Measurements from ENCODE around the gene PRKRA.
A peak's percentile ranks its signal among the peaks of the same experiment; 100 is the strongest.

The PRKRA gene

GRCh38 chr2:178485356-178485755 is 34.4 kb upstream of the PRKRA start:
- H3K9ac ChIP-seq, result no peak overlapping the region
- H3K9me3 ChIP-seq (ENCODE audit: control insufficient read depth, low read length), result no peaks in the 10 kb centered on the region
- peaks cover 24% of the 10 kb centered on the region for H3K79me2 ChIP-seq
- no peak overlapping the region for H3K27ac ChIP-seq
- no peak overlapping the region for H3K4me3 ChIP-seq (ENCODE audit: low read depth, low read length)
- no peak for TF ChIP-seq CTCF (IDR thresholded peaks at IDR 0.05)
- no peaks in the 10 kb centered on the region for H3K4me1 ChIP-seq
- no peak overlapping the region for H2AFZ ChIP-seq
- no peaks in the 10 kb centered on the region for H3K27me3 ChIP-seq (ENCODE audit: control insufficient read depth, insufficient read depth, low read length)
- H3K4me2 ChIP-seq (ENCODE audit: low read length), result no peak overlapping the region
- no peaks in the 10 kb centered on the region for H3K36me3 ChIP-seq (ENCODE audit: control insufficient read depth, insufficient read depth, low read length)

- no peak overlapping the region for H3K27ac ChIP-seq
- H3K4me1 ChIP-seq, result peaks cover 3% of the 10 kb centered on the region
These were observed 33.5 kb upstream of the PRKRA start for GRCh38 chr2:178484245-178485041.

GRCh38 chr2:178482437-178482836 is 31.5 kb upstream of the PRKRA start:
- Histone ChIP-seq H3K4me1 (peaks cover 3% of the 10 kb centered on the region), H2AFZ (no peak overlapping the region), H3K27me3 (ENCODE audit: control insufficient read depth, insufficient read depth, low read length) (no peaks in the 10 kb centered on the region), H3K79me2 (peaks cover 24% of the 10 kb centered on the region), H3K9ac (no peak overlapping the region), H3K4me2 (ENCODE audit: low read length) (peak overlapping the region; percentile 27), H3K9me3 (ENCODE audit: control insufficient read depth, low read length) (no peaks in the 10 kb centered on the region), H3K36me3 (ENCODE audit: control insufficient read depth, insufficient read depth, low read length) (no peaks in the 10 kb centered on the region), H3K27ac (no peak overlapping the region), H3K4me3 (ENCODE audit: low read depth, low read length) (no peak overlapping the region)
- no peak for TF ChIP-seq CTCF (IDR thresholded peaks at IDR 0.05)

More at GRCh38 chr2:178484245-178485041, 33.5 kb upstream of the PRKRA start:
- H3K4me3 ChIP-seq (ENCODE audit: low read depth, low read length), result no peak overlapping the region
- no peak overlapping the region for H3K9ac ChIP-seq
- no peaks in the 10 kb centered on the region for H3K36me3 ChIP-seq (ENCODE audit: control insufficient read depth, insufficient read depth, low read length)
- H3K27me3 ChIP-seq (ENCODE audit: control insufficient read depth, insufficient read depth, low read length), result no peaks in the 10 kb centered on the region
- no peak for TF ChIP-seq CTCF (IDR thresholded peaks at IDR 0.05)
- no peak overlapping the region for H3K4me2 ChIP-seq (ENCODE audit: low read length)
- H3K79me2 ChIP-seq, result peaks cover 24% of the 10 kb centered on the region
- no peaks in the 10 kb centered on the region for H3K9me3 ChIP-seq (ENCODE audit: control insufficient read depth, low read length)
- H2AFZ ChIP-seq, result no peak overlapping the region

- H3K9me3 ChIP-seq (ENCODE audit: control insufficient read depth, low read length), result no peaks in the 10 kb centered on the region
- H3K79me2 ChIP-seq, result peaks cover 19% of the 10 kb centered on the region
- H3K36me3 ChIP-seq (ENCODE audit: control insufficient read depth, insufficient read depth, low read length), result no peaks in the 10 kb centered on the region
- TF ChIP-seq CTCF (IDR thresholded peaks at IDR 0.05), result no peak
- H3K27me3 ChIP-seq (ENCODE audit: control insufficient read depth, insufficient read depth, low read length), result no peaks in the 10 kb centered on the region
- H3K4me3 ChIP-seq (ENCODE audit: low read depth, low read length), result peak within 1 kb of the TSS; percentile 81
- H3K27ac ChIP-seq, result peak within 1 kb of the TSS; percentile 94
- H3K9ac ChIP-seq, result no peak within 1 kb of the TSS
- H2AFZ ChIP-seq, result peak within 1 kb of the TSS; percentile 78
- H3K4me2 ChIP-seq (ENCODE audit: low read length), result peak within 1 kb of the TSS; percentile 99
- H3K4me1 ChIP-seq, result peaks cover 3% of the 10 kb centered on the region
These were observed 29.5 kb upstream of the PRKRA start, which contains the start of gene PLEKHA3 for GRCh38 chr2:178480227-178481181. Gene PLEKHA3 (plus strand): TSS chr2:178480457. CDS start chr2:178480870, 413 bp downstream.

Measured in parathyroid adenoma (tissue), 2 donors.